BJ (cell line): ENCODE measurements around the gene RIMBP2. TPM values are rescaled to one million over a fixed set of nuclear protein-coding genes. Genes with fewer than 3 reads are reported as not detected.

Experiments
- CTCF ChIA-PET: fragments of 350-600 bp; formaldehyde crosslinking; extraction: SDS; loops from one replicate; lab custom pipeline; 2021; ENCODE audit warnings: antibody characterized with exemption, inconsistent platforms; lab: Yijun Ruan, JAX
- POLR2A ChIA-PET: fragments of 300-600 bp; sonication (Branson Sonifier 250); formaldehyde crosslinking; extraction: SDS; loops from one replicate; lab custom pipeline; 2021; ENCODE audit warnings: antibody characterized with exemption; lab: Charles Lee
- DNase-seq: peaks from one replicate; pipeline ENCODE4 v3.0.0-alpha.2; 2011; ENCODE audit warnings: low read depth
- H3K27me3 ChIP-seq: 2 replicates; pipeline ENCODE4 v1.6.0; 2011; ENCODE audit warnings: low read length; ENCODE audit not compliant: control insufficient read depth, insufficient read depth
- H3K36me3 ChIP-seq: 2 replicates; pipeline ENCODE4 v1.5.1; 2011; ENCODE audit warnings: low read length; ENCODE audit not compliant: control insufficient read depth, insufficient read depth
- H3K4me3 ChIP-seq: 2 replicates; pipeline ENCODE4 v1.5.1; 2011; ENCODE audit warnings: low read depth, mild to moderate bottlenecking, control low read depth, low read length
- CTCF ChIP-seq: IDR thresholded peaks from 2 replicates; pipeline ENCODE4 v1.5.1; 2011; ENCODE audit warnings: low read depth, mild to moderate bottlenecking, control low read depth, inconsistent platforms, low read length, moderate library complexity; ENCODE audit not compliant: insufficient read depth
- polyA plus RNA-seq: library from polyadenylated mRNA; depleted of rRNA; stranded (reverse); fragments of >200 nt; gene quantifications from 2 replicates; pipeline ENCODE4 v1.2.3, GENCODE V29; 2011

The RIMBP2 gene
- polyA plus RNA-seq, 1 experiment, result 0.05 TPM

- no peak for TF ChIP-seq CTCF
- Histone ChIP-seq H3K4me3 (no peak overlapping the region), H3K36me3 (no peaks in the 10 kb centered on the region), H3K27me3 (no peaks in the 10 kb centered on the region)
- no peak for DNase-seq
- POLR2A ChIA-PET, result no interaction called here
- CTCF ChIA-PET, result no interaction called here
Observed at GRCh38 chr12:130555628-130556485, 160.2 kb downstream of the RIMBP2 start.

- H3K27me3 ChIP-seq, result no peaks in the 10 kb centered on the region
- CTCF ChIA-PET, result no interaction called here
- TF ChIP-seq CTCF, result no peak
- H3K4me3 ChIP-seq, result no peak overlapping the region
- POLR2A ChIA-PET, result no interaction called here
- H3K36me3 ChIP-seq, result no peaks in the 10 kb centered on the region
- DNase-seq, result no peak
Observed at GRCh38 chr12:130555221-130555620, 160.9 kb downstream of the RIMBP2 start.

- TF ChIP-seq CTCF, result no peak
- H3K27me3 ChIP-seq, result no peaks in the 10 kb centered on the region
- CTCF ChIA-PET, result no interaction called here
Observed at GRCh38 chr12:130552483-130552996, 163.6 kb downstream of the RIMBP2 start.

GRCh38 chr12:130549361-130549760 lies 166.7 kb downstream of the RIMBP2 start:
- no peaks in the 10 kb centered on the region for H3K36me3 ChIP-seq
- TF ChIP-seq CTCF, result no peak
- DNase-seq, result no peak
- CTCF ChIA-PET, result no interaction called here
- POLR2A ChIA-PET, result no interaction called here
- H3K27me3 ChIP-seq, result no peaks in the 10 kb centered on the region
- no peak overlapping the region for H3K4me3 ChIP-seq

More at GRCh38 chr12:130552483-130552996, 163.6 kb downstream of the RIMBP2 start:
- POLR2A ChIA-PET, result no interaction called here
- DNase-seq, result no peak
- H3K36me3 ChIP-seq, result no peaks in the 10 kb centered on the region
- H3K4me3 ChIP-seq, result no peak overlapping the region

GRCh38 chr12:130547480-130548155 lies 168.5 kb downstream of the RIMBP2 start:
- Histone ChIP-seq H3K36me3 (no peaks in the 10 kb centered on the region), H3K27me3 (no peaks in the 10 kb centered on the region), H3K4me3 (no peak overlapping the region)
- no peak for DNase-seq
- TF ChIP-seq CTCF, result no peak
- ChIA-PET POLR2A (no interaction called here), CTCF (no interaction called here)
